ENCODE data around the gene MDM1.

The MDM1 gene

DNA sequence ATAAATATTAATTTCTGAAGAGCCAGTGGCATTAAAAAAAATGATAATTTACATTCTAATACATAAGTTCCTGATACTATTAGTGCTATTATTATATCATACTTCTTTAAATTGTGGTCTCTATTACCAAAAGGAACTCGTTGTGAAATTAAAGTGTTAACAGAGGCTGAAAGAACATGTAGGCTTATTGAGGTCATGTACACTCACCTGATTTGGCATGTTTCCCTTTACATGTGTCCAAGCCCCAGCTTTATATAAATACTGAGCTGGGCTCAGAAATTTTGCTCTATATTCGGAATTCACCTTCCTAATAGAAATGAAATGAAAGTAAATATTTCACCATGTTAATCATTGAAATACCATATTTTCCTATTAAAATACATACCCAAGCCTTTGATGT is 11.0 kb downstream of the MDM1 start:
- no peaks in the 10 kb centered on the region for H3K27me3 Mint-ChIP-seq (ENCODE audit: low read depth)
- H3K27ac Mint-ChIP-seq: no peak overlapping the region
- H3K9me3 Mint-ChIP-seq: no peaks in the 10 kb centered on the region
- no peak overlapping the region for H3K4me3 Mint-ChIP-seq
- H3K4me1 Mint-ChIP-seq (ENCODE audit: low read depth): peaks cover 1% of the 10 kb centered on the region
- peaks cover 15% of the 10 kb centered on the region for H3K36me3 Mint-ChIP-seq (ENCODE audit: low read depth)
- no peak for DNase-seq (ENCODE audit: low spot score)

GRCh38 chr12:68319988-68320623 is 12.1 kb downstream of the MDM1 start:
- Mint-ChIP-seq H3K27ac (no peak overlapping the region), H3K27me3 (ENCODE audit: low read depth) (no peaks in the 10 kb centered on the region), H3K9me3 (no peaks in the 10 kb centered on the region), H3K4me1 (ENCODE audit: low read depth) (no peaks in the 10 kb centered on the region), H3K36me3 (ENCODE audit: low read depth) (peaks cover 8% of the 10 kb centered on the region), H3K4me3 (no peak overlapping the region)
- DNase-seq (ENCODE audit: low spot score): no peak

GRCh38 chr12:68317047-68317667 is 15.0 kb downstream of the MDM1 start:
- no peak overlapping the region for H3K27ac Mint-ChIP-seq
- no peaks in the 10 kb centered on the region for H3K4me1 Mint-ChIP-seq (ENCODE audit: low read depth)
- no peak for DNase-seq (ENCODE audit: low spot score)
- no peaks in the 10 kb centered on the region for H3K27me3 Mint-ChIP-seq (ENCODE audit: low read depth)
- no peak overlapping the region for H3K4me3 Mint-ChIP-seq
- H3K36me3 Mint-ChIP-seq (ENCODE audit: low read depth): peaks cover 10% of the 10 kb centered on the region
- no peaks in the 10 kb centered on the region for H3K9me3 Mint-ChIP-seq

DNA sequence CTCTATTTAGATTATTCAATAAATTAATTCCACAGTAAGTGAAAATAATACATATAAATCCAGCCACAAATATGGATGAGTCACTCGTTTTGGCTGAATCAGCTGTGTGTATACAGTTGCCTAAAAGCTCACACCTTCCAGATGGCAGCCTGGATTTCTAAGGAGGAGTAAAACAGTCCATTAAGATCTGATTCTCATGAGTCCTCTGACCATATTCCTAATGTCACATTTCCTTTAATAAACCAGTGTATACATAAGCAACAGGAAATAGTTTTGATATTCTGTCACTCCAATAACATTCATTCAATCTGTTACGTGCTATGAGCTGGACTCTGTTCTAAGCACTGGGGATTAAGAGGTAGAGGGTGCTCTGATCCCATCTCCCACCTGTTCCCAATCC is 21.8 kb downstream of the MDM1 start:
- no peak overlapping the region for H3K4me3 Mint-ChIP-seq
- no peaks in the 10 kb centered on the region for H3K27me3 Mint-ChIP-seq (ENCODE audit: low read depth)
- H3K36me3 Mint-ChIP-seq (ENCODE audit: low read depth): peaks cover 32% of the 10 kb centered on the region
- no peaks in the 10 kb centered on the region for H3K9me3 Mint-ChIP-seq
- DNase-seq (ENCODE audit: low spot score): no peak
- H3K4me1 Mint-ChIP-seq (ENCODE audit: low read depth): peaks cover 12% of the 10 kb centered on the region
- no peak overlapping the region for H3K27ac Mint-ChIP-seq

GRCh38 chr12:68306564-68306963 is 25.6 kb downstream of the MDM1 start:
- Mint-ChIP-seq H3K4me3 (no peak overlapping the region), H3K27me3 (ENCODE audit: low read depth) (no peaks in the 10 kb centered on the region), H3K9me3 (no peaks in the 10 kb centered on the region), H3K4me1 (ENCODE audit: low read depth) (peaks cover 12% of the 10 kb centered on the region), H3K27ac (no peak overlapping the region), H3K36me3 (ENCODE audit: low read depth) (peaks cover 43% of the 10 kb centered on the region)
- DNase-seq (ENCODE audit: low spot score): no peak

- H3K4me1 Mint-ChIP-seq (ENCODE audit: low read depth): peaks cover 12% of the 10 kb centered on the region
- H3K27me3 Mint-ChIP-seq (ENCODE audit: low read depth): no peaks in the 10 kb centered on the region
- no peak overlapping the region for H3K27ac Mint-ChIP-seq
- H3K36me3 Mint-ChIP-seq (ENCODE audit: low read depth): peaks cover 56% of the 10 kb centered on the region
- peaks cover under 1% of the 10 kb centered on the region for H3K9me3 Mint-ChIP-seq
- H3K4me3 Mint-ChIP-seq: no peak overlapping the region
- DNase-seq (ENCODE audit: low spot score): no peak
Observed at GRCh38 chr12:68305278-68305677, 26.9 kb downstream of the MDM1 start.

GRCh38 chr12:68304626-68305025 is 27.5 kb downstream of the MDM1 start:
- no peaks in the 10 kb centered on the region for H3K27me3 Mint-ChIP-seq (ENCODE audit: low read depth)
- peaks cover 7% of the 10 kb centered on the region for H3K9me3 Mint-ChIP-seq
- H3K4me1 Mint-ChIP-seq (ENCODE audit: low read depth): peaks cover 12% of the 10 kb centered on the region
- peaks cover 62% of the 10 kb centered on the region for H3K36me3 Mint-ChIP-seq (ENCODE audit: low read depth)
- no peak overlapping the region for H3K27ac Mint-ChIP-seq
- H3K4me3 Mint-ChIP-seq: no peak overlapping the region
- DNase-seq (ENCODE audit: low spot score): no peak

- H3K4me3 Mint-ChIP-seq: no peak overlapping the region
- H3K36me3 Mint-ChIP-seq (ENCODE audit: low read depth): peaks cover 65% of the 10 kb centered on the region
- peaks cover 14% of the 10 kb centered on the region for H3K9me3 Mint-ChIP-seq
- H3K27ac Mint-ChIP-seq: no peak overlapping the region
- H3K4me1 Mint-ChIP-seq (ENCODE audit: low read depth): peaks cover 12% of the 10 kb centered on the region
- DNase-seq (ENCODE audit: low spot score): no peak
- H3K27me3 Mint-ChIP-seq (ENCODE audit: low read depth): peaks cover 5% of the 10 kb centered on the region
Observed at GRCh38 chr12:68303850-68304249, 28.3 kb downstream of the MDM1 start.

DNA sequence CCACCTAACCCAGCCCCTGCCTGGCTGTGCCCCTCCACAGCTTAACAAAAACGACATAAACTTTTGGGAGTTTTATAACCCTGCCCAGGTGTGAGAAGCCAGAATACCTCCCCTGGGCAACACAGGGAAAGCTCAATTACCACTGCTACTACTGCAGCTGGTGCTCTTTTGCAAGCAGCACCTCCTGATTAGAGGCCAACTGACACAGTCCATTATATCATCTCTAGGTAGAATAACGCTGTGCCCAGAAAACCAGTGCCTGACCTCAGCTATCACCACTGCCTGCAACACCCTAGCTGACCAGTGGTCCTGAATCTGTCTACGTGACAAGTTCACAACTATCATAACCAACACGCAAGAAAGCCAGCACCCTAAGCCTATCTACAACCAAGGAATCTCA is 34.2 kb downstream of the MDM1 start:
- Mint-ChIP-seq H3K9me3 (peaks cover 14% of the 10 kb centered on the region), H3K36me3 (ENCODE audit: low read depth) (peaks cover 56% of the 10 kb centered on the region), H3K4me3 (no peak overlapping the region), H3K27me3 (ENCODE audit: low read depth) (peaks cover 13% of the 10 kb centered on the region), H3K4me1 (ENCODE audit: low read depth) (no peaks in the 10 kb centered on the region), H3K27ac (no peak overlapping the region)
- DNase-seq (ENCODE audit: low spot score): no peak

DNA sequence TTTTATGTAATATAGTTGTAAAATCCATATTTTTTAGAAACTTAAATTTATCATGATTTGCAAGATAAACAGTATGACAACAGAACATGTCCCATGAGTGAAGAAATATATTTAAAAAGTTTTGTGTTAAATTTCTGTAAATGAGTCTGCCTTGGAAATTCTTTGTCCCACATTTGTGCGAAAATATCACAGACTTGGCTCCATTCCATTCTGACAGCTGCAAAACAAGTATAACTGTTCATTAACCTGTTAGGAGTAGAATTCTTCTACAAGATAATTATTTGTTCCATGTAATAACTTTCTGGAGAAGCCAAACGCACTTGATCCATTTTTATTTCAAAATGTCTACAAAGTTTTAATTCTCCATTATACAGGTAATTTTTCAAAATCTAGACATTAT is 37.9 kb downstream of the MDM1 start:
- peaks cover 27% of the 10 kb centered on the region for H3K36me3 Mint-ChIP-seq (ENCODE audit: low read depth)
- peaks cover 23% of the 10 kb centered on the region for H3K4me1 Mint-ChIP-seq (ENCODE audit: low read depth)
- no peak for DNase-seq (ENCODE audit: low spot score)
- H3K27ac Mint-ChIP-seq: no peak overlapping the region
- H3K9me3 Mint-ChIP-seq: peaks cover 3% of the 10 kb centered on the region
- H3K4me3 Mint-ChIP-seq: no peak overlapping the region
- peaks cover 13% of the 10 kb centered on the region for H3K27me3 Mint-ChIP-seq (ENCODE audit: low read depth)

DNA sequence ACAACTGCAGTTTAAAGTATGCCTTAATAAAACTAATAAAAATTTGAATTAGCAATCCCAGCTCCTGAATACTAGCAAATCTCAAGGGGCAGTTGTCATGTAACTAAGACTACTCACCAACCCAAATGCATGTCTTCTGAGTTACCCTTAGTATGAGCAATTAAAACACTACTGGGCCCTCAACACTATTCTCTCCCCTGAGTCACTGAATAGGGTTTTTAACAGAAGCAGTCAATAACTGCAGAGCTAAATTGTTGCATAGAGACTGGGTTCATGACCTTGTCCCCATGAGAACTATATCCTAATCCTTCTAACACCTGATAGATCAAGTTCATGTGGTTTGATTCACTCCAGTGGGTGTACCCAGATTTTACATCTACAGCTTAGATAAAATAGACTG is 38.8 kb downstream of the MDM1 start:
- H3K27ac Mint-ChIP-seq: no peak overlapping the region
- no peak for DNase-seq (ENCODE audit: low spot score)
- H3K4me3 Mint-ChIP-seq: no peak overlapping the region
- peaks cover 25% of the 10 kb centered on the region for H3K4me1 Mint-ChIP-seq (ENCODE audit: low read depth)
- H3K36me3 Mint-ChIP-seq (ENCODE audit: low read depth): peaks cover 21% of the 10 kb centered on the region
- peaks cover 3% of the 10 kb centered on the region for H3K9me3 Mint-ChIP-seq
- peaks cover 17% of the 10 kb centered on the region for H3K27me3 Mint-ChIP-seq (ENCODE audit: low read depth)

DNA sequence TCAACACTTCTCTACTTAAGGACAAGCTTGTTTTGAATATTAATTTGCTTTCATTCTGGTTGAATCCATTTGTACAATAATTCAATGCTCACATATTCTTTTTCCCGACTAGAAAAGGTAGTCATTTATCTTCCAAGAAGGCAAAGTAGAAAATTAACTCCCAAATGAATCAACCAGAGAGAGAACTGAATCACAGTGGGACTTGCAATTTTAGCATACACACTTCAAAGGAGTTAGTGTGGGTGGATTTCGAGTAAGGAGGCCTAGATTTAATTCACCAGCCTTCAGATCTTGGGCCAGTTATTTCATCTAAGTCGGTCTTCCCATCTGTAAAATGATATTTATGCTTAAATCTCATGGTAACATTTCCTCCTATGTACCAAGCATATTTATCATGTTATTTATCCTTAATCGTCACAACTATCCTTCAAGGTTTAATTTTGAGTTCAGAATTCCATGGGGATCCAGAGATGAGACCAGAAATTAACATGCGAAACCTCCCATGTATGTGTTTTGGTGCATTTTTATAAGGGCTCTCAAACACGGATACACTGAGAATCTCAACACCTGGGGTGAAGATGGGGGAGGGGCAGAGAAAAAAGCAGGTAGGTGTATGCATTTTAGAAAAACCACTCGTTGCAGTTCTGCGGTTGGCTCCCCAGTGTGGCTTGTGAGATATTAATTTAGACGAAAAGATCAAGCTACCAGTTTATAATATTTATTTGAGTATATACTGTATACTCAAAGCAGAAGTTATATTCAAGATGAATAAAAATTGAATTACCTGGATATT is 39.8 kb downstream of the MDM1 start:
- H3K4me1 Mint-ChIP-seq (ENCODE audit: low read depth): peaks cover 26% of the 10 kb centered on the region
- DNase-seq (ENCODE audit: low spot score): no peak
- H3K36me3 Mint-ChIP-seq (ENCODE audit: low read depth): peaks cover 21% of the 10 kb centered on the region
- no peak overlapping the region for H3K27ac Mint-ChIP-seq
- H3K27me3 Mint-ChIP-seq (ENCODE audit: low read depth): peaks cover 24% of the 10 kb centered on the region
- H3K4me3 Mint-ChIP-seq: no peak overlapping the region
- peaks cover 5% of the 10 kb centered on the region for H3K9me3 Mint-ChIP-seq

DNA sequence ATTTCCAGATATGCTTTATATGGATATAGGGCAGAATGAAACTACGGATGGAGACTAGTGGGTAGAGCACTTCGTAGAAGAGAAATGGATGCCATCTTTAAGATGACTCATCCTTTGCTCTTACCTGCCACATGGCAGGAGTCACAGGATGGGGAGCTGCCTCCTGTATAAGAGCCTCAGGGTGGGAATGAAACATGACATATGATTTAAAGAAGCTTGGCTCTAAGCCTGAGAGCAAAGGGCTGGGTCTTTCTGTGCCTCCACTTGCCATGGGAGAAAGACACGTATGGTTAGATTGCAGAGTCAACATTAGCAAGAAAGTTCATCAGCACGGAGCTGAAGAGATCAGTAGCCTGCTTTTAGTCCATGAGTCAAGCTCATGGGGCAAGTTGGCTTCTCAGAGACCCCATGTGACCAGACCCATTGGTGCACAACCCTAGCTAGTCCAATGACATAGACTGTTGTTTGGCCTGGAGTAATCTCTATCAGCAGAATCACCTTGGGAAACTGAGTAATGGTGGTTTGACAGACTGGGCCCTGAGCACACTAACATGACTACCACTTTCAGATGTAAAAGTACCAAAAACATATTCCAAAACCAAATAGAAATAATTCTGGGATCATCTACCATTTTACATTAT is 40.6 kb downstream of the MDM1 start:
- no peak overlapping the region for H3K27ac Mint-ChIP-seq
- DNase-seq (ENCODE audit: low spot score): no peak
- peaks cover 26% of the 10 kb centered on the region for H3K4me1 Mint-ChIP-seq (ENCODE audit: low read depth)
- peaks cover 31% of the 10 kb centered on the region for H3K27me3 Mint-ChIP-seq (ENCODE audit: low read depth)
- H3K9me3 Mint-ChIP-seq: peaks cover 5% of the 10 kb centered on the region
- H3K4me3 Mint-ChIP-seq: no peak overlapping the region
- H3K36me3 Mint-ChIP-seq (ENCODE audit: low read depth): peaks cover 19% of the 10 kb centered on the region

GRCh38 chr12:68290126-68290525 is 42.0 kb downstream of the MDM1 start:
- Mint-ChIP-seq H3K27me3 (ENCODE audit: low read depth) (peaks cover 37% of the 10 kb centered on the region), H3K4me1 (ENCODE audit: low read depth) (peaks cover 26% of the 10 kb centered on the region), H3K4me3 (peak overlapping the region; percentile 32), H3K27ac (peak overlapping the region; percentile 11), H3K9me3 (peaks cover 5% of the 10 kb centered on the region), H3K36me3 (ENCODE audit: low read depth) (peaks cover 14% of the 10 kb centered on the region)
- peak; percentile 64 for DNase-seq (ENCODE audit: low spot score)

Data from T-helper 2 cell treated with Interferon-gamma antibody and Interleukin-4, amounts not matched to agents 5 μg/mL and 100 μg/mL, for 36 hours (primary cell).